Esophagus squamous epithelium (tissue), 5 donors: Measurements from ENCODE around the gene RTF1. TPM values are rescaled to one million over a fixed set of nuclear protein-coding genes. Genes with fewer than 3 reads are reported as not detected.

ENCODE experiments used
- DNase-seq: peaks from one replicate; lab custom pipeline; 2025; lab: John Stamatoyannopoulos, UW
- H3K27ac ChIP-seq, 4 donors: fragments of 200-600 bp; sonication (generic); one replicate each; pipeline ENCODE4 v1.5.1; 2016 to 2019; ENCODE audit warnings: mild to moderate bottlenecking in 1 of 4
- H3K27me3 ChIP-seq, 4 donors: fragments of 200-600 bp; sonication (generic); 1 replicate in 3 of 4; 2 replicates in 1 of 4; pipeline versions ENCODE4 v1.5.1 to v1.6.0; 2017 to 2021; ENCODE audit warnings: antibody characterized with exemption in 1 of 4
- H3K36me3 ChIP-seq, 3 donors: fragments of 200-600 bp; sonication (generic); one replicate each; pipeline ENCODE4 v1.5.1; 2016 to 2019
- H3K4me1 ChIP-seq, 3 donors: fragments of 200-600 bp; sonication (generic); one replicate each; pipeline ENCODE4 v1.5.1; 2017 to 2019
- H3K4me3 ChIP-seq, 4 donors: fragments of 200-600 bp; sonication (generic); 1 replicate in 3 of 4; 2 replicates in 1 of 4; pipeline ENCODE4 v1.5.1; 2016 to 2019; ENCODE audit warnings: mild to moderate bottlenecking in 2 of 4, moderate library complexity in 1 of 4
- H3K9me3 ChIP-seq, 3 donors: fragments of 200-600 bp; sonication (generic); one replicate each; pipeline ENCODE4 v1.5.1; 2016 to 2019
- CTCF ChIP-seq, 6 experiments: fragments of 450-650 bp in 4 of 6; fragments of 200-600 bp in 2 of 6; sonication (generic) in 2 of 6; IDR thresholded peaks; one replicate each; pipeline ENCODE4 v1.5.1; 2016 to 2019; ENCODE audit warnings: antibody characterized with exemption in 6 of 6, mild to moderate bottlenecking in 4 of 6, moderate library complexity in 4 of 6
- POLR2A ChIP-seq, 4 donors: fragments of 450-650 bp; IDR thresholded peaks; one replicate each; pipeline ENCODE4 v1.6.1; 2017; ENCODE audit warnings: antibody characterized with exemption in 4 of 4, mild to moderate bottlenecking in 4 of 4, moderate library complexity in 3 of 4
- WGBS, 2 donors: methylation state at CpG; one replicate each; pipeline ENCODE4 v1.1.5; 2018; 5-methylcytosine and 5-hydroxymethylcytosine counted together
- intact Hi-C: fragments of 100-400 bp; cut with DNase I; formaldehyde crosslinking; loops from one replicate; pipeline ENCODE4 v1.15.0; 2022
- total RNA-seq, 4 donors: library from RNA; depleted of rRNA; stranded (reverse); fragments of >200 nt; gene quantifications; one replicate each; pipeline ENCODE4 v1.1.0, GENCODE V29; 2016
- donor health status: DM: yes; HTN: yes; CAD: no.

The RTF1 gene
- total RNA-seq, 4 donors from 2014 or later, result 23.3 to 41.6 (median 33.6) TPM

DNA sequence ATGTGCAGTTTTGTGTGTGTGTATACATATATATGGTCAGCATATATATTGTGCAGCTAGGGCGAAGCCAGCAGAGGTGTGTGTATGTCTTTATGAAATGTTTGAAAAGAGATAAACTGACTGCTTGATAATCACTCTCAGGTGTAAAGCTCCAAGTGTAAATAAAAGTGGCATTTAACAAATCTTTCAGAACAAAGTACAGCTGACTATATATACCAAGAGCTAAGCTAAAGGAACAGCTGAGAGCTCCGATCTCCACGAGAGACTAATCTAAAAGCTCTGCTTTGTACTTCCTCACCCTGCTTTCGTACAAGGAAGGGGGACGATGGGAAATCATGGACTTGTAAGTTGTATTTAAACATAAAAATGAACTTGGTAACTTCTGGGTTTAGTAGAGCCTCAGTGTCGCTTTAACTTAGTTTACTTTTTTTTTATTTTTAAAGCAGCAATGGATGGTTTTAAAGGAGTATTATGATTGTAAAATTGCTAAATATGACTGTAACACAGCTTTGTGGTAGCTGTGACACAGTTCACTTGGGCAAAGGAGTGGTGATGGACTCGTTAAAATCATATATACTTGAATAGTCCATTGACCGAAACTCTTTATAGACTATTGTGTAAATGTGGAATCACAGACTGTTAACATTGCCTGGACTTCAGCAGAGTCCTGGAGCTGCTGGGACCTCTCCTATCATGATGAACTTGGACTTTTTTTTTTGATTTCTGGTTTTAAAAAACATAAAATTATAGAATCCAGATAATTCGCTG, 65.4 kb downstream of the RTF1 start:
- H3K4me3 ChIP-seq, result no peak overlapping the region
- DNase-seq, result no peak
- TF ChIP-seq POLR2A (IDR thresholded peaks at IDR 0.05) (no peak), CTCF (IDR thresholded peaks at IDR 0.05) (no peak)
- peaks cover 18 to 66% (median 33%) of the 10 kb centered on the region in 3 donors for H3K36me3 ChIP-seq
- 89 to 94% methylated on average over 9 of the region's 9 CpGs for WGBS, 2 donors
- H3K4me1 ChIP-seq, result no peaks in the 10 kb centered on the region
- intact Hi-C loops, result no loop called here
- H3K27ac ChIP-seq, result no peak overlapping the region
- H3K27me3 ChIP-seq, result peaks cover 0 to 13% (median 0%) of the 10 kb centered on the region in 4 donors
- H3K9me3 ChIP-seq, result no peaks in the 10 kb centered on the region

GRCh38 chr15:41483115-41483514, 66.2 kb downstream of the RTF1 start:
- DNase-seq, result no peak
- Histone ChIP-seq H3K27ac (no peak overlapping the region), H3K27me3 (peaks cover 0 to 15% (median 0%) of the 10 kb centered on the region in 4 donors), H3K4me1 (no peaks in the 10 kb centered on the region), H3K9me3 (no peaks in the 10 kb centered on the region), H3K36me3 (peaks cover 13 to 58% (median 33%) of the 10 kb centered on the region in 3 donors), H3K4me3 (no peak overlapping the region)
- TF ChIP-seq CTCF (IDR thresholded peaks at IDR 0.05), result no peak
- no peak for TF ChIP-seq POLR2A (IDR thresholded peaks at IDR 0.05)
- intact Hi-C loops, result no loop called here

DNA sequence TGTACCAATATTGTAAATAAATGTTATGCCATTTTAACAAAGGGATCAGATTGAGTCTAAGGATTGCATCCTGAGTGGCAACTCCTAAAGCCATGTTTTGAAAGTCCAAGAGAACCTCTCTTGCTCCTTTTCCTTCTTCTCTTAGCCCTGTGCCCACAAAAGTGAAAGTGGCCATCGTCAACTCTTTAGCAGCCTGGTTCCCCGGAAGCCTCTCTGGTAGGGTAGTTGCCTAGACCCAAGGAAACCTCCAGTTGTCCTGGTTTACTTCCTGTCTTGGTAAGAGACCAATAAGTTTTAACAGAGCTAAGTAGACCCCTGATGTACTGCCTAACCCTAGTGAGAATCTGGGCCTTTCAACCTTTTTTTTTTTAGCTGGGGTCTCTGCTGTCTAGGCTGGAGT, 66.6 kb downstream of the RTF1 start:
- Histone ChIP-seq H3K9me3 (no peaks in the 10 kb centered on the region), H3K27me3 (peaks cover 0 to 17% (median 0%) of the 10 kb centered on the region in 4 donors), H3K4me1 (no peaks in the 10 kb centered on the region), H3K27ac (no peak overlapping the region), H3K4me3 (no peak overlapping the region), H3K36me3 (peaks cover 13 to 54% (median 33%) of the 10 kb centered on the region in 3 donors)
- 73 to 86% methylated on average over 2 of the region's 2 CpGs for WGBS, 2 donors
- DNase-seq, result no peak
- TF ChIP-seq CTCF (IDR thresholded peaks at IDR 0.05) (no peak), POLR2A (IDR thresholded peaks at IDR 0.05) (no peak)
- intact Hi-C loops, result no loop called here

DNA sequence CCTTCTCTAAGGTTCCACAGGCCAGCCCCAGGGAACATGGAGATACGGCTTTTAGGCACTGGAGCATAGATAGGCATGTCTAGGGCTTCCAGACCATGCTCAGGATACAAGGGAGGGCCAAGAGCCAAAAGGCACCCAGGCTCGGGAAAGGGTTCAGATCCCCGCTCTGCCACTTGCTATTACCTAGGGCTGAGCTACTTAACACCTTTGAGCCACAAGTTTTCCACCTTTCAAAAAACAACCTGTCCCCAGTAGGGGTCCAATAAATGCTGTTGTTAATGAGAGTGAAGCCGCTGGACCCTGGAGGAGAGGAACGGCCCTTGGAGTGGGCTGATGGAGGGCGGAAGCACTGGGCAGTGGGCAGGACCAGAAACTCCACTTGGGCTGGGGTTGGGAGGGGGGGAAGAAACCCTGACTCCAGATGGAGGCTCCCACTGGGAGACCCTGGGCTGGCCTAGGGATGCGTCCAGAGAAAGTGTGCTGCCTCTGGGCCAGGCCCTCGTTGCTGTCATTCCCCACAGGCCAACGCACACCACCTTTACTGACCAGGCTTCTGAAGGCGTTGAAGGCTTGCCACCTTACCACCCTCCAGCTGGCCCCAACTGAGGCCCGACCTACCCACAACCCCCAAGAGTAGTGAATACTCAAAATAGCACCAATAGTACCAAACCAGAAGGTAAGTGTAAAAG, 68.2 kb downstream of the RTF1 start:
- intact Hi-C loops, result no loop called here
- H3K36me3 ChIP-seq, result peaks cover 10 to 38% (median 21%) of the 10 kb centered on the region in 3 donors
- TF ChIP-seq CTCF (IDR thresholded peaks at IDR 0.05), result no peak
- TF ChIP-seq POLR2A (IDR thresholded peaks at IDR 0.05), result no peak
- no peaks in the 10 kb centered on the region for H3K9me3 ChIP-seq
- no peak overlapping the region for H3K27ac ChIP-seq
- H3K4me3 ChIP-seq, result no peak overlapping the region
- WGBS, 2 donors, result 76 to 87% methylated on average over 5 to 7 of the region's 11 CpGs
- peaks cover 0 to 30% (median 0%) of the 10 kb centered on the region in 4 donors for H3K27me3 ChIP-seq
- no peak for DNase-seq
- H3K4me1 ChIP-seq, result no peaks in the 10 kb centered on the region

DNA sequence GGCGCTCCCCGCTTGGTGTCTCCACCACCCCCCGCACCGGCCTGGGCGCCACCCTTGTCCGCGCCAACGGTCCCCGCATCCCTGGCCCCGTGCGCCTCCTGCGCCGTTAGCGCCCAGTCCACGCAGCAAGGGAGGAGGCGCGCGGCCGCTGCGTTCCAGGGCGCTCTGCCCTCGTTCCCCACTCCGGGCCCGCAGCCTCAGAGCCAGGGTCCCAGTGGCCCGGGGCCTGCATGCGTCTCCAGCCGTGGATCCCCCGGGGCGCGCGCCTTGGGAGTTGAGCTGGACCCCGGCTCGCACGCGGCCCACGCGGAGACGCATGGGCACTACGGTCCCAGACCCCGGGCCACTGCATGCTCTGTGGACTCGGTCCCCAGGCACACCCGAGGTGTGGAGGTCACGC, 69.4 kb downstream of the RTF1 start:
- 80 to 89% methylated on average over 1 to 23 of the region's 43 CpGs for WGBS, 2 donors
- no peaks in the 10 kb centered on the region for H3K4me1 ChIP-seq
- TF ChIP-seq POLR2A (IDR thresholded peaks at IDR 0.05) (no peak), CTCF (IDR thresholded peaks at IDR 0.05) (no peak)
- intact Hi-C loops, result no loop called here
- H3K36me3 ChIP-seq, result peaks cover 0 to 26% (median 13%) of the 10 kb centered on the region in 3 donors
- no peak for DNase-seq
- no peaks in the 10 kb centered on the region for H3K9me3 ChIP-seq
- peaks cover 0 to 40% (median 4%) of the 10 kb centered on the region in 4 donors for H3K27me3 ChIP-seq
- H3K4me3 ChIP-seq, result no peak overlapping the region
- no peak overlapping the region for H3K27ac ChIP-seq
